Ishikawa (cell line): Measurements from ENCODE around the gene TRAPPC14.
A peak's percentile ranks its signal among the peaks of the same experiment; 100 is the strongest.

Experiments used
- CEBPB ChIP-seq: IDR thresholded peaks from 2 replicates; pipeline ENCODE4 v1.6.1; 2012
- CREB1 ChIP-seq: IDR thresholded peaks from 2 replicates; pipeline ENCODE4 v1.6.1; 2012; ENCODE audit warnings: low read depth
- EGR1 ChIP-seq: IDR thresholded peaks from 2 replicates; pipeline ENCODE4 v1.6.1; 2012
- EP300 ChIP-seq: IDR thresholded peaks from 2 replicates; pipeline ENCODE4 v1.6.1; 2012; ENCODE audit warnings: borderline replicate concordance
- FOXM1 ChIP-seq: IDR thresholded peaks from 2 replicates; pipeline ENCODE4 v1.6.1; 2012; ENCODE audit warnings: low read depth, borderline replicate concordance
- NFIC ChIP-seq: IDR thresholded peaks from 2 replicates; pipeline ENCODE4 v1.6.1; 2012
- RAD21 ChIP-seq: IDR thresholded peaks from 2 replicates; pipeline ENCODE4 v1.6.1; 2012; ENCODE audit warnings: low read depth
- TAF1 ChIP-seq: IDR thresholded peaks from 2 replicates; pipeline ENCODE4 v1.6.1; 2012; ENCODE audit warnings: low read depth, mild to moderate bottlenecking
- TCF12 ChIP-seq: IDR thresholded peaks from 2 replicates; pipeline ENCODE4 v1.6.1; 2012; ENCODE audit warnings: low read depth
- TEAD4 ChIP-seq: IDR thresholded peaks from 2 replicates; pipeline ENCODE4 v1.6.1; 2012
- YY1 ChIP-seq: IDR thresholded peaks from 2 replicates; pipeline ENCODE4 v1.6.1; 2012; ENCODE audit warnings: low read depth
- ZBTB7A ChIP-seq: IDR thresholded peaks from 2 replicates; pipeline ENCODE4 v1.6.1; 2012; ENCODE audit warnings: low read depth
- TF ChIP-seq, protein P1 (sequence below): IDR thresholded peaks from 2 replicates; pipeline ENCODE4 v1.6.1; 2012
- TF ChIP-seq, protein P2 (sequence below): IDR thresholded peaks from 2 replicates; pipeline ENCODE4 v1.6.1; 2012
- TF ChIP-seq, protein P3 (sequence below): IDR thresholded peaks from 2 replicates; pipeline ENCODE4 v1.6.1; 2012; ENCODE audit warnings: low read depth, mild to moderate bottlenecking

Gene TRAPPC14

DNA sequence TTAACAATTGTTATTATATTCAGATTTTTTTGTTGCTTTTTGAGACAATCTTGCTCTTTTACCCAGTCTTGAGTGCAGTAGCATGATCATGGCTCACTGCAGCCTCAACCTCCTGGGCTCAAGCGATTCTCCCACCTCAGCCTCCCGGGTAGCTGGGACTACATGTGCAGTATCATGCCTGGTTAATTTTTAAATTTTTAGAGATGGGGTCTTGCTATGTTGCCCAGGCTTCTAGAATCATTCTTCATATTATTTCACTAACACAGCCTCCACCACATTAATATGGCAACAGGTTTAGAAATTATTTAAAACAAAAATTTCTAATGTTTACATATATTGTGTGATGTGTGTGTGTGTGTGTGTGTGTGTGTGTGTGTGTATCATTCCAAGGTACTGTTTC lies 11.2 kb downstream of the TRAPPC14 start:
- TF ChIP-seq, protein P1, sequence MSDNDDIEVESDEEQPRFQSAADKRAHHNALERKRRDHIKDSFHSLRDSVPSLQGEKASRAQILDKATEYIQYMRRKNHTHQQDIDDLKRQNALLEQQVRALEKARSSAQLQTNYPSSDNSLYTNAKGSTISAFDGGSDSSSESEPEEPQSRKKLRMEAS = no peak
- TF ChIP-seq, protein P2, sequence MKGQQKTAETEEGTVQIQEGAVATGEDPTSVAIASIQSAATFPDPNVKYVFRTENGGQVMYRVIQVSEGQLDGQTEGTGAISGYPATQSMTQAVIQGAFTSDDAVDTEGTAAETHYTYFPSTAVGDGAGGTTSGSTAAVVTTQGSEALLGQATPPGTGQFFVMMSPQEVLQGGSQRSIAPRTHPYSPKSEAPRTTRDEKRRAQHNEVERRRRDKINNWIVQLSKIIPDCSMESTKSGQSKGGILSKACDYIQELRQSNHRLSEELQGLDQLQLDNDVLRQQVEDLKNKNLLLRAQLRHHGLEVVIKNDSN = no peak
- TF ChIP-seq ZBTB7A (no peak), TAF1 (no peak), YY1 (no peak), CREB1 (no peak)
- TF ChIP-seq, protein P3, sequence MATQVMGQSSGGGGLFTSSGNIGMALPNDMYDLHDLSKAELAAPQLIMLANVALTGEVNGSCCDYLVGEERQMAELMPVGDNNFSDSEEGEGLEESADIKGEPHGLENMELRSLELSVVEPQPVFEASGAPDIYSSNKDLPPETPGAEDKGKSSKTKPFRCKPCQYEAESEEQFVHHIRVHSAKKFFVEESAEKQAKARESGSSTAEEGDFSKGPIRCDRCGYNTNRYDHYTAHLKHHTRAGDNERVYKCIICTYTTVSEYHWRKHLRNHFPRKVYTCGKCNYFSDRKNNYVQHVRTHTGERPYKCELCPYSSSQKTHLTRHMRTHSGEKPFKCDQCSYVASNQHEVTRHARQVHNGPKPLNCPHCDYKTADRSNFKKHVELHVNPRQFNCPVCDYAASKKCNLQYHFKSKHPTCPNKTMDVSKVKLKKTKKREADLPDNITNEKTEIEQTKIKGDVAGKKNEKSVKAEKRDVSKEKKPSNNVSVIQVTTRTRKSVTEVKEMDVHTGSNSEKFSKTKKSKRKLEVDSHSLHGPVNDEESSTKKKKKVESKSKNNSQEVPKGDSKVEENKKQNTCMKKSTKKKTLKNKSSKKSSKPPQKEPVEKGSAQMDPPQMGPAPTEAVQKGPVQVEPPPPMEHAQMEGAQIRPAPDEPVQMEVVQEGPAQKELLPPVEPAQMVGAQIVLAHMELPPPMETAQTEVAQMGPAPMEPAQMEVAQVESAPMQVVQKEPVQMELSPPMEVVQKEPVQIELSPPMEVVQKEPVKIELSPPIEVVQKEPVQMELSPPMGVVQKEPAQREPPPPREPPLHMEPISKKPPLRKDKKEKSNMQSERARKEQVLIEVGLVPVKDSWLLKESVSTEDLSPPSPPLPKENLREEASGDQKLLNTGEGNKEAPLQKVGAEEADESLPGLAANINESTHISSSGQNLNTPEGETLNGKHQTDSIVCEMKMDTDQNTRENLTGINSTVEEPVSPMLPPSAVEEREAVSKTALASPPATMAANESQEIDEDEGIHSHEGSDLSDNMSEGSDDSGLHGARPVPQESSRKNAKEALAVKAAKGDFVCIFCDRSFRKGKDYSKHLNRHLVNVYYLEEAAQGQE = no peak

DNA sequence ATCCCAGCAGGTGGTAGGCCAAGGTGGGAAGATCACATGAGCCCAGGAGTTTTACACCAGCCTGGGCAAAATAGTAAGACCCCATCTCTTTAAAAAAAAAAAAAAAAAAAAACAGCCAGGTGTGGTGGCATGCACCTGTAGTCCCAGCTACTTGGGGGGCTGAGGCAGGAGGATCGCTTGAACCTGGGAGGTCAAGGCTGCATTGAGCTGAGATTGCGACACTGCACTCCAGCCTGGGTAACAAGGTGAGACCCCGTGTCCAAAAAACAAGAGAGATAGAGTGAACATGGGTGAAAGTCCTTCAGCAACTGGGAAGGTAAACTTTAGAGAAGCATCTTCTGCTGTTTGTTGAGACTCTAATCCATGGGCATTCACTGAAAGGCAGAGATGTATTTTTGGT lies 16.1 kb downstream of the TRAPPC14 start:
- TF ChIP-seq, protein P3 = no peak
- TF ChIP-seq CEBPB = no peak
- TF ChIP-seq YY1 = no peak
- TF ChIP-seq FOXM1 = no peak
- TF ChIP-seq, protein P2 = no peak
- no peak for TF ChIP-seq NFIC
- no peak for TF ChIP-seq TAF1
- TF ChIP-seq, protein P1 = no peak
- no peak for TF ChIP-seq CREB1
- no peak for TF ChIP-seq TCF12
- TF ChIP-seq ZBTB7A = no peak
- no peak for TF ChIP-seq RAD21

DNA sequence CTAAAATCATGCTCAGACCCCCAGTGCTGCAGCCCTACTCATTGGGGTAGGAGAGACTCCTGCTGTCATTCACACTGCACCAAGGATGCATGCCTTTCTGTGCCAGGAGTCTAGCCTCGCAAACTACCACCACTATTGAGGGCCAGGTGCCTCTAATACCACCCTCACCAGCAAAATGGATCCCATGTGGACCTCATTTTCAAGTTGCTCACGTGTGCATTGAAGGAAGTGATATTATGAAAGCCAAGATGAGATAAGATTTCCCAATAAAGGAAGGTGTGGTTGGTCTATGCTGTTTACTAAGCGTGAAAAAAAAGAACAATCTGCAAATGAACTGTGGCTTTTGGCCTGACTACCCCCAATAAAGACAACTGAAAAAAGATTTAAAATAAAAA lies 17.0 kb downstream of the TRAPPC14 start:
- TF ChIP-seq CEBPB = no peak
- no peak for TF ChIP-seq TEAD4
- no peak for TF ChIP-seq EGR1
- no peak for TF ChIP-seq TAF1
- no peak for TF ChIP-seq TCF12
- no peak for TF ChIP-seq YY1
- no peak for TF ChIP-seq EP300
- no peak for TF ChIP-seq CREB1
- TF ChIP-seq FOXM1 = no peak

DNA sequence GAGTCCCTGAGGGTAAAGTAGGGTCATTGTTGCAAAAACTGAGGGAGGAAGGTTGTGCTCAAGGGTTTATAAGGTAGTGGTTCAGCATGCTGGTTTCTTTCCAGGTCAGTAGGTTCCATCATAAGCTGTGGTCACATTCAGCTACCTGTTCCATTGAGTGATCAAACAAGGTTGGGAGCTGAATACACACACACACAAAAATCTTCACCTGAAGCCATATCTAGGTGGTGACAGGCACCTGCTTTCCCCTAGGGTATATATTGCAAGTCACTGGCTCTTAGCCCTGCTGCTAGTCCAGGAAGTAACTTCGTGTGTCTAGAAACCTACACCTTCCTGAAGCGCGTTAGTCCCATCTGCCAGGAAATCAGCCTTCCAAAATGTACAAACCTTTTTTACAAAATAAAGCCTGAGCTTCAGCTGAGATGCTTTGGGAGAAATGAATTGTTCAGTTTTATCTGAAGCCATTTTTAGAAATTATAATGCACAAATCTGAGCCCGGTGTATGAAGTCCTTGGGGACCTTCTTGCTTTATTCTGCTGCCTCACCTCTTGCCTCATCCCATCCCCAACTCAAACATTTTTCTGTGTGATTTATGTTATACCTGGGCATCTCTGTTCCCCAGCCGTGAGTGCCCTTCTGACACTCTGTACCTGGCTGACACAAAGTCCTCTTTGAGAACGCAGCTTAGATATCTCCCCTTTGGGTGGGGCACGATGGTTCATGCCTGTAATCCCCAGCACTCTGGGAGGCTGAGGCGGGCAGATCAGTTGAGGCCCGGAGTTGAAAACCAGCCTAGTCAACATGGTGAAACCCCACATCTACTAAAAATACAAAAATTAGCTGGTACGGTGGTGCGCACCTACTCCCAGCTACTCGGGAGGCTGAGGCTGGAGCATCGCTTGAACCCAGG lies 20.4 kb downstream of the TRAPPC14 start:
- TF ChIP-seq, protein P2 = no peak
- TF ChIP-seq TEAD4 (no peak), YY1 (no peak), TCF12 (no peak), RAD21 (no peak)

DNA sequence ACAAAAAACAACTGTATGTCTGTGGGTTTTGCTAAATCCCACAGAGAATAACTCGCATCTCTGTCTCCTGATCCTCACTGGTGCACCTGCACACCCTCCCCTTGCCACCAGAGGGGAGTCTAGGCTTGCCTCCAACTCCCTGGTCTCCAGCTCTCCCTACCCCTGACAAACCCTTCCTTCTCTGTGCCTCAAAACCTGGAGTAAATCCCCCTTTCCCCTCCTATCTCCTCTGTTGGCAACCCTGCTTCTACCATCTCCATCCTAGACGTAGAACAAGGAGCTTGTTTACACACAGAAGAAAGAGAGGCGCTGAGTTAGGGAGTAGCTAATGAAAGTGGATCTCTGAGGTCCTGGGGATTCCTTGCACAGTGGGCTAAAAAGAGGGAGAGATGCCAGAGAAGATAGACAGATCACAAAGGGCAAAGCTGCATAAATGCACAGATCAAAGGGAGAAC lies 25.8 kb downstream of the TRAPPC14 start:
- peak; percentile 89 for TF ChIP-seq RAD21
- TF ChIP-seq CREB1 = no peak

DNA sequence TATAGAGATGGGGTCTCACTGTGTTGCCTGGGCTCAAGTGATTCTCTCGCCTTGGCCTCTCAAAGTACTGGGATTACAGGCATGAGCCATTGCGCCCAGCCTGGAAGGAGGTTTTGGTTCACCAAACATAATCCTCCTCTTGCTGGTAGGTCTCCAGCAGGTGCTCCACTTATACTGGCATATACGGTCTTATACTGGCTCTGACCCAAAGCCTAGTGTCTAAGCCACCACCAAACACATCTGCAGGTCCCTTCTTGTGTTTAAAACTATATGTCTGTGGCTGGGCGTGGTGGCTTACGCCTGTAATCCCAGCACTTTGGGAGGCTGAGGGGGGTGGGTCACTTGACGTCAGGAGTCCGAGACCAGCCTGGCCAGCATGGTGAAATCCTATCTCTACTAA lies 26.4 kb downstream of the TRAPPC14 start:
- TF ChIP-seq EP300 (no peak), CREB1 (no peak), YY1 (no peak), TCF12 (no peak), TAF1 (no peak), TEAD4 (no peak), RAD21 (no peak), FOXM1 (no peak), NFIC (no peak), EGR1 (no peak)
- TF ChIP-seq, protein P2 = no peak
- TF ChIP-seq, protein P1 = no peak
- TF ChIP-seq, protein P3 = no peak
